ENCODE data around the gene GATA2. TPM values are rescaled to one million over a fixed set of nuclear protein-coding genes. Genes with fewer than 3 reads are reported as not detected.

The GATA2 gene
- total RNA-seq, 1 experiment from 2014 or later = 9.6 TPM

- no peaks in the 10 kb centered on the region for H3K9me3 Mint-ChIP-seq (ENCODE audit: low read depth, unreplicated experiment)
- no peak for TF ChIP-seq CTCF (IDR thresholded peaks at IDR 0.05; ENCODE audit: unreplicated experiment)
- no peak for DNase-seq
- peaks cover 34% of the 10 kb centered on the region for H3K27me3 Mint-ChIP-seq (ENCODE audit: unreplicated experiment)
- no peak overlapping the region for H3K27ac Mint-ChIP-seq (ENCODE audit: unreplicated experiment)
- H3K4me1 Mint-ChIP-seq (ENCODE audit: low read depth, unreplicated experiment) = peaks cover 27% of the 10 kb centered on the region
- peak overlapping the region; percentile 78 for H3K4me3 Mint-ChIP-seq (ENCODE audit: low read depth, unreplicated experiment)
- H3K36me3 Mint-ChIP-seq (ENCODE audit: insufficient read depth, unreplicated experiment) = peaks cover 25% of the 10 kb centered on the region
- CTCF ChIA-PET = interaction anchor here (1.1 to 1.2 kb wide), 2 partner anchors 8 to 136 kb away, joined by 3 to 4 read pairs; no protein-coding TSS in a partner anchor
- no TSS peak for BruUV-seq (replicated peaks)
- intact Hi-C loops (cut with micrococcal nuclease; ENCODE audit: unreplicated experiment) = loop anchor here (2.0 kb wide), 1 partner anchor 57 kb away; no protein-coding TSS in a partner anchor
These were observed 59.2 kb downstream of the GATA2 start for GRCh38 chr3:128433837-128434165.

GRCh38 chr3:128432971-128433836 is 59.8 kb downstream of the GATA2 start:
- DNase-seq = peak; percentile 59
- intact Hi-C loops (cut with micrococcal nuclease; ENCODE audit: unreplicated experiment) = no loop called here
- TF ChIP-seq CTCF (IDR thresholded peaks at IDR 0.05; ENCODE audit: unreplicated experiment) = no peak
- BruUV-seq (replicated peaks) = no TSS peak
- peaks cover 30% of the 10 kb centered on the region for H3K27me3 Mint-ChIP-seq (ENCODE audit: unreplicated experiment)
- H3K36me3 Mint-ChIP-seq (ENCODE audit: insufficient read depth, unreplicated experiment) = peaks cover 29% of the 10 kb centered on the region
- peak overlapping the region; percentile 78 for H3K4me3 Mint-ChIP-seq (ENCODE audit: low read depth, unreplicated experiment)
- peaks cover 27% of the 10 kb centered on the region for H3K4me1 Mint-ChIP-seq (ENCODE audit: low read depth, unreplicated experiment)
- CTCF ChIA-PET = interaction anchor here (0.6 to 1.1 kb wide), 4 partner anchors 56 to 380 kb away, joined by 3 to 6 read pairs (median 3); no protein-coding TSS in a partner anchor
- no peak overlapping the region for H3K27ac Mint-ChIP-seq (ENCODE audit: unreplicated experiment)
- H3K9me3 Mint-ChIP-seq (ENCODE audit: low read depth, unreplicated experiment) = no peaks in the 10 kb centered on the region

DNA sequence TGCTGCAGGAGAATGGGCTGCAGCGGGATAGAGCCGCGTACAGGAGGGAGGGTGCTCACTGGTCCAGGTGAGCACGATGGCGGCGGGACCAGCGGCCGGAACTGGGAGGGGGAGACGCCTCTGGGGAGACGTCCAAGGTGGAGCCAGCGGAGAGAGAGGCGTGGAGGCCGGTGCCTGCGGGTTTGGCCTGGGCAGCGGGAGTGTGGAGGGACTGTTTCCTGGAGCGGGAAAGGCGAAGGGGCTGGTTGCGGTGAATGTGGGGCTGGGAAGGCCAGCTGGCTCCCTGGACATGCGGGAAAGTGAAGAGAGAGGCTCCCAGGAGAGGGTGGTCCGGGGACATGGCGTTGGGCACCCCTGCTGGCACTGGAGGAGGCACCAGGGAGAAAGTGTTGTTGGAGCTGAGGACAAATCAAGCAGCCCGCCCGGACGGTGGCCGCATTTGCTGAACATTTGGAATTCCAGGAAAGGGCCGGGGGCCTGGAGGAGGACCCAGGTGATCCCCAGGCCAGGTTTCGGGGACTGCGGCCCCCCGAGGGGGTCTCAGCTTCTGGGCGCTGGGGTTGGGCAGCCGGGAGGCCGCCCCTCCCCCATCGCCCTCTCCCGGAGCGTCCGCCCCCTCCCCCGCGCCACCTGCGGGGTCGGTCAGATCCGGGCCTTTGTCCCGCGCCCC is 60.6 kb downstream of the GATA2 start:
- no TSS peak for BruUV-seq (replicated peaks)
- CTCF ChIA-PET = interaction anchor here (0.8 to 1.0 kb wide), 2 partner anchors 57 to 65 kb away, joined by 3 to 6 read pairs; no protein-coding TSS in a partner anchor
- Mint-ChIP-seq H3K4me1 (ENCODE audit: low read depth, unreplicated experiment) (peaks cover 27% of the 10 kb centered on the region), H3K27ac (ENCODE audit: unreplicated experiment) (peak overlapping the region; percentile 75), H3K4me3 (ENCODE audit: low read depth, unreplicated experiment) (peak overlapping the region; percentile 78), H3K36me3 (ENCODE audit: insufficient read depth, unreplicated experiment) (peaks cover 31% of the 10 kb centered on the region), H3K9me3 (ENCODE audit: low read depth, unreplicated experiment) (no peaks in the 10 kb centered on the region), H3K27me3 (ENCODE audit: unreplicated experiment) (peaks cover 30% of the 10 kb centered on the region)
- peak; percentile 66 for DNase-seq
- intact Hi-C loops (cut with micrococcal nuclease; ENCODE audit: unreplicated experiment) = no loop called here
- TF ChIP-seq CTCF (IDR thresholded peaks at IDR 0.05; ENCODE audit: unreplicated experiment) = no peak

- no peak for TF ChIP-seq CTCF (IDR thresholded peaks at IDR 0.05; ENCODE audit: unreplicated experiment)
- Mint-ChIP-seq H3K4me1 (ENCODE audit: low read depth, unreplicated experiment) (peaks cover 27% of the 10 kb centered on the region), H3K36me3 (ENCODE audit: insufficient read depth, unreplicated experiment) (peaks cover 31% of the 10 kb centered on the region), H3K4me3 (ENCODE audit: low read depth, unreplicated experiment) (peak overlapping the region; percentile 78), H3K9me3 (ENCODE audit: low read depth, unreplicated experiment) (no peaks in the 10 kb centered on the region), H3K27ac (ENCODE audit: unreplicated experiment) (peak overlapping the region; percentile 75), H3K27me3 (ENCODE audit: unreplicated experiment) (peaks cover 30% of the 10 kb centered on the region)
- CTCF ChIA-PET = interaction anchor here (1.0 kb wide), 1 partner anchor 58 kb away, joined by 3 read pairs; no protein-coding TSS in a partner anchor
- no peak for DNase-seq
- intact Hi-C loops (cut with micrococcal nuclease; ENCODE audit: unreplicated experiment) = no loop called here
- BruUV-seq (replicated peaks) = no TSS peak
These were observed 61.1 kb downstream of the GATA2 start for GRCh38 chr3:128431803-128432300.

All from Calu3 (cell line).